A172 (cell line): ENCODE measurements around the gene KMT2D. TPM values are rescaled to one million over a fixed set of nuclear protein-coding genes. Genes with fewer than 3 reads are reported as not detected.

ENCODE experiments used
- DNase-seq: peaks from one replicate; pipeline ENCODE4 v3.0.0-alpha.2; 2015; ENCODE audit warnings: low spot score
- total RNA-seq: library from RNA; depleted of rRNA; stranded (reverse); fragments of >200 nt; shearing (Covaris generic); gene quantifications from 2 replicates; pipeline ENCODE4 v1.2.3, GENCODE V29; 2014; rRNA removed

Gene KMT2D
- total RNA-seq, 1 experiment from 2014 or later = 41.4 TPM

GRCh38 chr12:49019443-49020324, 40.9 kb downstream of the KMT2D start:
- DNase-seq = peak; percentile 35

GRCh38 chr12:49019120-49019430, 41.5 kb downstream of the KMT2D start:
- no peak for DNase-seq

DNA sequence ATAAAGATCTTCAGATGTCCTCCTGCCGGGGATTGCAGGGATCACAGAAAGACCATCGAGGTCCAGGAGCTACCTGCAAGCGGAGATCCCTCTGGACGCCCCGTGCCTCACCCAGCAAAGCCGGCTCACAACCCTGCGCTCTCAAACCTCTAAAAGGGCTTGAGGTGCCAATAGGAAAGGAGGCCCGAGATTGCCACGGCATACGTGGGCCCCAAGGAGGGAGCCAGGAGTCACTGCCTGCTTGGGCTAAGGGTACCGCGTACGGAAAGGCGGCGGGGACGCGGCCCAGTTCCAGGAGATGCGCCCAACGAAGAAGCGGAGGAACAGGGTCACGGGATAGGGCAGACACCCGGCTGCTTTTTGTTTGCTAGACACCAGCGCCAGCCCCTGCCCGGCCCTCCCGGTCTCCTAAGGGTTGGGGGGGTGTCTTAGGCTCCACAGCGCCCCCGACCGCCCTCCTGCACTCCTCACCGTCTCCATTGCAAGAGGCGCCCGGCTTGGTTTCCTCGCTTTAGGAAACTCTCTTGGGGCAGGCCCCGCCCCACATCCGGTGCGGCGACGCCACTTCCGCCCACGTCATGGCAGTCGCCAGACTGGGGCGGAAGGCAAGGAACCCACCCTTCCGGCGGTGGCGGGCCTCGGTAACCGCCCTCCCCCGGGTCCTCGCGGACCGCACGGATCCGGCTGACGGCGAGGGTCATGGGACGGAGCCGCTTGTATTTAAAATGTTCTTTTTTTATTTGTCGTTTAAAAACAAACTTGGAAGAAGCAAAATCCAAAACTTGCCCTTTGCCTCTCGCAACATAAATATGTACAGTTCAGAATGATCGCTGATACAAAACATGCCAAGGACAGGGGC, 42.1 kb downstream of the KMT2D start, which contains the start of gene PRKAG1:
Gene PRKAG1, minus strand, starts transcription at position 516 of the 859 bp plus-strand sequence. Its CDS starts 36 bp downstream, at position 480.
- peak; percentile 87 for DNase-seq

DNA sequence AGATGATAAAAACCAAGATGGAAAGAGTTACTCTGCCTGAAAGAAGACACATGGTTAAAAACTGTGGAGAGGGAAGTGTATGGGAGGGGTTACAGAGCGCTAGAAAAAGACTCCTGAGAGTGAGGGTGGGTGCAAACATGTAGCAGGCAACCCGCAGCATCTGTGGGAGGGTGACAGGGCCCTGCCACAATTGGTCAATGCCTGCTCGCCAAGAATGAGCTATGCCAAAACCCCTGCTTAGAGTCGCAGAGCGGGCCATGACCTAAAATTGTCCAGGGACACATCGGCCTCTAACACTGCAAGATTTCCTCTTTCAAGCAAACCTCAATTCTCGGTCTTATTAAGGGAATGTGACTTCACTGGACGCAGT, 42.7 kb downstream of the KMT2D start:
- DNase-seq = peak; percentile 24

- no peak for DNase-seq
Observed at GRCh38 chr12:49015196-49015595, 45.4 kb downstream of the KMT2D start.

DNA sequence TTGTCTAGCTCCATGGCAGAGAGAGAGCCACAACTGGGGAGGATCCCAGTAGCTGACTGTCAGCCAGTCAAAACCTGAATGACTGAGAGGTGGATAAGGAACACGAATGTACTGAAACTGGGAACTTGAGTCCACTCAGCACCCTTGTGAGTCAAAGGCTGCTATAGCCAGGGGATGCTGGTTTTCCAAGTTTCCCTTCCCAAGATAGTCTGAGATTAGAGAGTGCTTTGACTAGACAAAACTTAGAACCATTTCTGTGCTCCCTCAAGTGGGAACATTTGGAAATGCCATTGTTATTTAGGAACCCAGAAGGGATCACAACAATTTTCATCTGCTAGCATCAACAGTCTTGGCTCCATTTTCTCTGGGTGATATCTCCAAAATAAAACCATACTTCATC, 46.0 kb downstream of the KMT2D start:
- peak; percentile 10 for DNase-seq

DNA sequence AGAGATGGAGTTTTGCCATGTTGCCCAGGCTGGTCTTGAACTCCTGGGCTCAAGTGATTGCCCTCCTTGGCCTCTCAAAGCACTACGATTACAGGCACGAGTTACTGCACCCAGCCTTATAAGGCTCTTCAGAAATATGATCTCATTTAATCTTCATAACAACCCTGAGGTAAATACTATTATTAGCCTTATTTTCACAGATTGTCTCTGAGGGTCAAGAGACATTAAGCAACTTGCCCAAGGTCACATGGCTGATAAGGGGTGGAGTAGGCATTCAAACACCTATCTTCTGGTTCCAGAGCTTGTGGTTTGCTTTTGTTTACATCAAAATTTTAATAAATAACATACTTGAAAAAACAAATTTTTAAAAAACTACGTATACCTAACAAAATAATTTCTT, 47.2 kb downstream of the KMT2D start:
- DNase-seq = no peak

GRCh38 chr12:49012739-49013138, 47.9 kb downstream of the KMT2D start:
- no peak for DNase-seq

Other genes starting within 250 kb of the KMT2D start
- 11.7 and 20.4 TPM in 2 replicates for gene CACNB3, start 242.3 kb downstream of the KMT2D start, total RNA-seq
- 105 and 114 TPM in 2 replicates for gene DDX23, start 208.6 kb downstream of the KMT2D start, total RNA-seq
- 0.12 and 0.24 TPM in 2 replicates for gene RND1, start 194.9 kb downstream of the KMT2D start, total RNA-seq
- 2.8 and 3.3 TPM in 2 replicates for gene FKBP11, start 135.3 kb downstream of the KMT2D start, total RNA-seq
- gene ARF3, start 103.3 kb downstream of the KMT2D start, total RNA-seq = 51.9 and 78.9 TPM in 2 replicates
- gene WNT10B, start 89.1 kb downstream of the KMT2D start, total RNA-seq = 0.36 and 1.5 TPM in 2 replicates
- gene WNT1, start 82.5 kb downstream of the KMT2D start, total RNA-seq = not detected in 2 replicates
- gene DDN, start 61.4 kb downstream of the KMT2D start, total RNA-seq = 0.03 and 0.19 TPM in 2 replicates
- 71.9 and 98.1 TPM in 2 replicates for gene PRKAG1, start 42.0 kb downstream of the KMT2D start, total RNA-seq
- 1.2 and 8.0 TPM in 2 replicates for gene RHEBL1, start 9.2 kb upstream of the KMT2D start, total RNA-seq
- gene DHH, start 34.0 kb upstream of the KMT2D start, total RNA-seq = not detected in 2 replicates
- 16.4 and 21.4 TPM in 2 replicates for gene LMBR1L, start 50.1 kb upstream of the KMT2D start, total RNA-seq
- gene TUBA1B, start 70.6 kb upstream of the KMT2D start, total RNA-seq = 2,613 and 2,957 TPM in 2 replicates
- 884 and 1,296 TPM in 2 replicates for gene TUBA1A, start 128.3 kb upstream of the KMT2D start, total RNA-seq
- 1,111 and 1,563 TPM in 2 replicates for gene TUBA1C, start 204.3 kb upstream of the KMT2D start, total RNA-seq
- 4.6 and 6.9 TPM in 2 replicates for gene PRPH, start 234.4 kb upstream of the KMT2D start, total RNA-seq